ENCODE measurements around the gene MPC2.

DNA sequence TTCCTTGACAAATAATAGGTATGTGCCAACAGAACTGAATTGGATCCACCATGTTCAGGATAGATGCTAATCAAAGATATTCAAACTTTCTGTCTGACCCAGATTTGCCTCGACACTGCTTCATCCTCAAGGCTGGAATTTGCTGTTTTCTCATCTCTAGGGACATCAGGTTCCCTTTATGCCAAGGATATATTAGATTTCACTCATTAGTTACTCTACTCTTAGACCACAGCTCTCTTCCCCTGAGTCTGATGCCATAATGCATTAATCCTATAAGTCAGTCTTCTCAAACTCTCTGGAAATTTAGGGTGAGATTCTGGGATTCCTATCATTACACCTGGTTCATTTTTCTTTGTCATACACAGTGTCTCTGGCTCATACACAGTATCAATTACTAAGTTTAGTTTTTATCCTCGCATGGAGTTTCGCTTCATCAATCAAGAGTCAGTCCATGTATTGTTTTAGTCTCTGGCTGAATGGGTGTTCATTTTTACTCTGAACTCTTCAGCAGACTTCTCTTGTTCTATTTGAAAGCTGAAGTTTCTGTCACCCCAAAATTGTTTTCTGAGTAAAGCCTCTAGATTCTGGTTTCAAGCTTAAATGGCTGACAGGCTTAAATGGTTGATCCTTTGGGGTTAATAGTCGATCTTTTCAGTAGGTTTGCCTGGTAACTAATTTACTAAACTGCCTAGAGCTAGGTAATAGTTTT lies 9.7 kb downstream of the MPC2 start:
- TF ChIP-seq ZNF274 (IDR thresholded peaks at IDR 0.05; ENCODE audit: low read depth, low read length): no peak
- TF ChIP-seq YY1 (IDR thresholded peaks at IDR 0.05; ENCODE audit: insufficient read depth, insufficient read length): no peak
